ENCODE measurements around the gene TBX5. TPM values are rescaled to one million over a fixed set of nuclear protein-coding genes. Genes with fewer than 3 reads are reported as not detected.

Gene TBX5
- total RNA-seq, 2 donors from 2014 or later = 238 to 345 TPM

DNA sequence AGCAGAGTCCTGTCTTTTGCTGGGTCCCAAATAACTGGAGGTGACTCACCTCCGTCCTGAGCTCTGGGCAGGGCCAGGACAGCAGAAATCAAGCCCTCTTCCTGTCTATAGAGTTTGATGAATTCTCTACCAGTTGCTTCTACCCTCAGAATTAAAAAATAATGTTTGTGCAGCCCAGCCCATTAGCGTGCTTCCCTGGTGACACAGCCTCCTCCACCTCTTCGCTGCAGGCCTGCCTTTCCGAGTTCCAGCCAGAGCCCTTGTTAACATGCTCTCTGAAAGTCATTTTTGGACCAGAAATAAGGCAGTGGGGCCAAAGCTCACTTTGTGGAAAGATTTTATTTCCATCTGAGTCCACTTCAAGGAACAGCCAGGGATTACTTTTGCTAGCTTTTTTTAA lies 94.0 kb downstream of the TBX5 start:
- Histone ChIP-seq H3K4me1 (no peaks in the 10 kb centered on the region), H3K36me3 (no peaks in the 10 kb centered on the region), H3K4me3 (no peak overlapping the region), H3K27ac (peak overlapping the region in 1 of 2 donors; percentile 10), H3K9me3 (no peaks in the 10 kb centered on the region), H3K27me3 (no peaks in the 10 kb centered on the region)
- no peak for TF ChIP-seq CTCF (IDR thresholded peaks at IDR 0.05)
- peak; percentile 62 for DNase-seq (ENCODE audit: low spot score)

- Histone ChIP-seq H3K4me3 (no peak overlapping the region), H3K9me3 (no peaks in the 10 kb centered on the region), H3K27ac (no peak overlapping the region), H3K36me3 (no peaks in the 10 kb centered on the region), H3K4me1 (no peaks in the 10 kb centered on the region), H3K27me3 (no peaks in the 10 kb centered on the region)
- TF ChIP-seq CTCF (IDR thresholded peaks at IDR 0.05) = no peak
- DNase-seq (ENCODE audit: low spot score) = no peak
Measured at GRCh38 chr12:114306646-114307045, 99.3 kb downstream of the TBX5 start.

GRCh38 chr12:114305446-114305845 lies 100.5 kb downstream of the TBX5 start:
- Histone ChIP-seq H3K9me3 (no peaks in the 10 kb centered on the region), H3K27ac (no peak overlapping the region), H3K27me3 (no peaks in the 10 kb centered on the region), H3K4me3 (no peak overlapping the region), H3K4me1 (no peaks in the 10 kb centered on the region), H3K36me3 (no peaks in the 10 kb centered on the region)
- DNase-seq (ENCODE audit: low spot score) = no peak
- no peak for TF ChIP-seq CTCF (IDR thresholded peaks at IDR 0.05)

Measured in right atrium auricular region (tissue), 2 donors.